Activated CD4-positive, alpha-beta memory T cell treated with anti-CD3 and anti-CD28 coated beads for 36 hours (primary cell): ENCODE results near the gene NOL8. TPM values are rescaled to one million over a fixed set of nuclear protein-coding genes. Genes with fewer than 3 reads are reported as not detected.

ENCODE experiments used
- CTCF ChIA-PET: fragments of 350-600 bp; sonication (Branson Sonifier 250); formaldehyde crosslinking; loops from one replicate; lab custom pipeline; 2021; ENCODE audit warnings: antibody characterized with exemption, inconsistent platforms; lab: Charles Lee
- POLR2A ChIA-PET: fragments of 350-600 bp; sonication (Branson Sonifier 250); formaldehyde crosslinking; loops from one replicate; lab custom pipeline; 2021; ENCODE audit warnings: antibody characterized with exemption; lab: Charles Lee
- DNase-seq: peaks from one replicate; pipeline ENCODE4 v3.0.0-alpha.2; 2020
- H3K27ac Mint-ChIP-seq: one replicate; pipeline ENCODE4 v1.8.0; 2021; ENCODE audit warnings: mixed read lengths
- H3K27me3 Mint-ChIP-seq: one replicate; pipeline ENCODE4 v1.8.0; 2021; ENCODE audit warnings: mixed read lengths
- H3K36me3 Mint-ChIP-seq: one replicate; pipeline ENCODE4 v1.8.0; 2021; ENCODE audit warnings: mixed read lengths
- H3K4me1 Mint-ChIP-seq: one replicate; pipeline ENCODE4 v1.8.0; 2021; ENCODE audit warnings: low read depth, mixed read lengths
- H3K4me3 Mint-ChIP-seq: one replicate; pipeline ENCODE4 v1.8.0; 2021; ENCODE audit warnings: mild to moderate bottlenecking, mixed read lengths
- H3K9me3 Mint-ChIP-seq: one replicate; pipeline ENCODE4 v1.8.0; 2021; ENCODE audit warnings: mixed read lengths
- intact Hi-C: fragments of 100-400 bp; cut with micrococcal nuclease; formaldehyde crosslinking; loops from one replicate; pipeline ENCODE4 v1.15.1; 2023
- microRNA-seq: library from miRNA; unstranded; fragments of <30 nt; microRNA quantifications from one replicate; pipeline ENCODE4 v1.2.0, GENCODE V29; 2022; ENCODE audit warnings: borderline number of aligned reads, borderline microRNAs expressed, borderline replicate concordance
- total RNA-seq, 2 experiments: library from RNA; stranded (reverse); gene quantifications; one replicate each; pipeline ENCODE4 v1.2.3, GENCODE V29; 2021

Gene NOL8
- total RNA-seq, 2 experiments from 2014 or later: 45.6 to 47.1 TPM

DNA sequence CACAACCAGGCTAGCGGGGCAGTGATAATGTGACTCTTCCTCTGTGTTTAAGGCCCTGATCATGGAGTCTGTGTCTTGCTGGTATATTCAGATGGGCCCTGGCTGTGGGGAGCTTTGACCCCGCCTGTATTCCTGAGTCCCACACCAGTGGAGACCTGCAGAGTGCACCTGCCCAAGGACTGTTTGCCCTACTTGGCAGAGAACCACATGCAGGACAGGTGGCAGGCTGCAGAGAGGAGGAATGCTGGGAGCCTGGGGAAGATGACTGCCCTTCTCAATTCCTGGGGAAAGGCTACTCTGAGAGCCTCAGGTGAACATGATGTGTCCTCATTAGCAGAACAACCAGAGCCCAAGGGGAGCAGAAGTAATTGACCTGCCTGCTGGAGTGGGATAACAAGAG lies 67.8 kb downstream of the NOL8 start:
- CTCF ChIA-PET: no interaction called here

DNA sequence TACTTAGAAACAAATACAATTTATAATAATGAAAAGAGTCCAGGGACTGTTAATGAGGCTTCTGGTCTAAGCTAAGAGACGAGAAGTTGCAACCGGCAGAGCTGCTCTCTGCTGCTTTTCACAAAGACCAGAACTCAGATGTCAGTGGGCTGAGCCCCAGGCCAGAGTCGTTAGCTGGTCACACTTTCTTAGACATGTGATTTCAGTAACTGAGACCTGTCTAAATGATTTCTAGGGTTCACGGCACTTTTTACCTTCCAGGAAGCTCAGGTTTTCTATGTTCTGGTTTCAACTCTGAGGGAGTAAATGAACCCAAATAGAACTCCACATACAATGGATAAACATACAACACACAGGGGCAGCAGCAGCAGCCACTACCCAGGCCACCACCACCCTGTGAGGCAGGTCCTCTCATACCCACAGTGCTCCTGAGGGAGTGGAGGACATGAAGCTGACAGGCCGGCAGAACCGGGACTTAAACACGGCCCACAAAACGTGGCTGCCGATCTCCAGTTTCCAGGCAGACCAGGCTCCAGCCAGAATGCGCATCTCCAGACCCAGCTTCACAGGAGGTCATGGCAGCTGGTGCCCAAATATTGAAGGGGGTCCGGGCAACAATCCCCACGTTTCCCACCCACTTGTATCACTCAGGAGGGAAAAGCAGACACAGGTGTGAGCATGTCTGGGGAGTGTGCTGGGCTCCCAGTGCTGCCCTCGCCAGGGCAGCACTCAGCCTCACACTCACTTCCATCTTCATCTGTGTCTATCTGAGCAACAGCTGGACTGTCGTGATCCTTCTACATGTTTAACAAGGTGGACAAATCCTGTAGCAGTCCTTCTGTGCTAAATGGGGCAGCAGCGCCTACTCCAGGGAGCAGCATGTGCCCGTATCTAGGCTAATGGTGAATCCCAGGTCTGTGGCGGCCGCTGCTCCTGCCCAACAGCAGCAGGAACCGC lies 70.5 kb downstream of the NOL8 start:
- Mint-ChIP-seq H3K36me3 (peaks cover 67% of the 10 kb centered on the region), H3K27ac (no peak overlapping the region), H3K4me1 (no peaks in the 10 kb centered on the region), H3K9me3 (no peaks in the 10 kb centered on the region), H3K4me3 (no peak overlapping the region), H3K27me3 (no peaks in the 10 kb centered on the region)
- CTCF ChIA-PET: interaction anchor here (1.0 to 1.9 kb wide), 2 partner anchors 115 to 117 kb away, joined by 3 to 10 read pairs; no protein-coding TSS in a partner anchor
- POLR2A ChIA-PET: no interaction called here
- intact Hi-C loops: no loop called here
- DNase-seq: no peak

More for the DNA sequence above, 67.8 kb downstream of the NOL8 start:
- Mint-ChIP-seq H3K27me3 (no peaks in the 10 kb centered on the region), H3K9me3 (no peaks in the 10 kb centered on the region), H3K4me3 (no peak overlapping the region), H3K4me1 (no peaks in the 10 kb centered on the region), H3K36me3 (peaks cover 64% of the 10 kb centered on the region), H3K27ac (no peak overlapping the region)
- no peak for DNase-seq
- intact Hi-C loops: no loop called here
- POLR2A ChIA-PET: no interaction called here

DNA sequence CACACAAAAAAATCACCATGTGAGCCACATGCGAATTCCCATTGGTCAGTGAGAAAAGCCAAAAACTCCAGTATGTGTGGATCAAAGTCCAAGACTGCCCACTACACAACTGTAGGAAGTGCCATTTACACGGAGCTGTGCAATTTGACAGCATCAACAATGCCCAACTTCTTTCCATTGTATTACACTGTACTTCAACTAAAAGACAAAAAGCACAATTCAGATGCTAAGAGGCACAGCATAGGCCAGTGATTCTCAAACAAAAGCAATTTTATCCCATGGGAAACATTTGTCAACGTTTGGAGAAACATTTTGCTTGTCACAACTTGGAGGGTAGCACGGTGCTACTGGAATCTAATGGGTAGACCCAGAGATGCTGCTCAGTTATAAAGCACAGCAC lies 71.5 kb downstream of the NOL8 start:
- Mint-ChIP-seq H3K4me3 (no peak overlapping the region), H3K27me3 (no peaks in the 10 kb centered on the region), H3K36me3 (peaks cover 66% of the 10 kb centered on the region), H3K27ac (no peak overlapping the region), H3K4me1 (no peaks in the 10 kb centered on the region), H3K9me3 (no peaks in the 10 kb centered on the region)
- ChIA-PET CTCF (interaction anchor here (1.9 kb wide), 1 partner anchor 114 kb away, joined by 10 read pairs; no protein-coding TSS in a partner anchor), POLR2A (no interaction called here)
- intact Hi-C loops: no loop called here
- DNase-seq: no peak

DNA sequence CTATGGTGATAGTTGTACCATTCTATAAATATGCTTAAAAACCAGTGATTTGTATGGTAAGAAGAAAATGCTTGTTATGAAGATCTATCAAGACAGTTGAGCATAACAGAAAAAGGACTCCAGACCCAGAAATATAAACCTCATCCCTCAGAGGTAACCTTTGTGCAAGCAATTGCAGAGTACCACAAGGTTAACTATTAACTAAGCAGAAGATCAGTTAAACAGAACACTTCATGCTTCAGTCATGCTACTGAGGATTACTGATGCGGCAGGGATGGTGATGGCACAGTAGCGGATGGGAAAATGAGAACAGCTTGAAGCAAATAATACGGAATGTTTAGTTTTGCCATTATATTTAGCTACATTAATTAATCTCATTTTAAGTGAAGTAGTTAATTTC lies 77.2 kb downstream of the NOL8 start:
- POLR2A ChIA-PET: no interaction called here
- H3K36me3 Mint-ChIP-seq: peaks cover 76% of the 10 kb centered on the region
- H3K27ac Mint-ChIP-seq: no peak overlapping the region
- intact Hi-C loops: loop anchor here (5.0 to 10.0 kb wide), 2 partner anchors 34 to 103 kb away; no protein-coding TSS in a partner anchor
- no peaks in the 10 kb centered on the region for H3K9me3 Mint-ChIP-seq
- H3K27me3 Mint-ChIP-seq: no peaks in the 10 kb centered on the region
- CTCF ChIA-PET: no interaction called here
- DNase-seq: no peak
- no peak overlapping the region for H3K4me3 Mint-ChIP-seq
- H3K4me1 Mint-ChIP-seq: peaks cover 10% of the 10 kb centered on the region

Small RNA genes lying within 50 kb of the gene (microRNA-seq; reads per million reads assigned to microRNA genes)
- 8.3 reads per million, percentile 29 among the genes with 10 or more reads in this experiment for gene MIR3651

Other genes starting within 250 kb of the NOL8 start
- 10 to 100 TPM; 39.9 to 41.2 TPM for gene SPTLC1, start 209.9 kb downstream of the NOL8 start, total RNA-seq
- 100 to 1,000 TPM; 212 to 222 TPM for gene IARS1, start 31.7 kb downstream of the NOL8 start, total RNA-seq
- gene CENPP, start 603 bp upstream of the NOL8 start, total RNA-seq: 10 to 100 TPM; 21.8 to 23.5 TPM
- not detected for gene OGN, start 79.2 kb upstream of the NOL8 start, total RNA-seq
- gene OMD, start 99.1 kb upstream of the NOL8 start, total RNA-seq: not detected
- not detected for gene ASPN, start 157.2 kb upstream of the NOL8 start, total RNA-seq
- not detected for gene ECM2, start 210.6 kb upstream of the NOL8 start, total RNA-seq